Osteocyte (in vitro differentiated cells): Measurements from ENCODE around the gene ZNF430. TPM values are rescaled to one million over a fixed set of nuclear protein-coding genes. Genes with fewer than 3 reads are reported as not detected.

Experiments used
- DNase-seq: peaks from one replicate; pipeline ENCODE4 v3.0.0; 2021; ENCODE audit warnings: mixed read lengths; ENCODE audit not compliant: unreplicated experiment; ENCODE audit errors: extremely low spot score
- H3K27ac Mint-ChIP-seq: one replicate; pipeline ENCODE4 v1.8.0; 2021; ENCODE audit warnings: mild to moderate bottlenecking, mixed read lengths; ENCODE audit not compliant: unreplicated experiment
- H3K27me3 Mint-ChIP-seq: one replicate; pipeline ENCODE4 v1.8.0; 2021; ENCODE audit warnings: mixed read lengths; ENCODE audit not compliant: unreplicated experiment
- H3K36me3 Mint-ChIP-seq: one replicate; pipeline ENCODE4 v1.8.0; 2021; ENCODE audit warnings: mixed read lengths; ENCODE audit not compliant: unreplicated experiment
- H3K4me1 Mint-ChIP-seq: one replicate; pipeline ENCODE4 v1.8.0; 2021; ENCODE audit warnings: mixed read lengths; ENCODE audit not compliant: unreplicated experiment
- H3K4me3 Mint-ChIP-seq: one replicate; pipeline ENCODE4 v1.8.0; 2021; ENCODE audit warnings: mild to moderate bottlenecking, moderate library complexity, mixed read lengths; ENCODE audit not compliant: unreplicated experiment
- H3K9me3 Mint-ChIP-seq: one replicate; pipeline ENCODE4 v1.8.0; 2021; ENCODE audit warnings: mixed read lengths; ENCODE audit not compliant: unreplicated experiment
- CTCF ChIP-seq: fragments of 200-600 bp; sonication (generic); IDR thresholded peaks from 2 replicates; pipeline ENCODE4 v1.5.0; 2021; ENCODE audit warnings: antibody characterized with exemption, mild to moderate bottlenecking, moderate library complexity
- total RNA-seq: library from RNA; stranded (reverse); gene quantifications from 2 replicates; pipeline ENCODE4 v1.2.1, GENCODE V29; 2021

ZNF430 gene
- total RNA-seq, 1 donor from 2014 or later, result 13.3 TPM

GRCh38 chr19:21109116-21109515, 88.7 kb downstream of the ZNF430 start:
- H3K27ac Mint-ChIP-seq, result no peak overlapping the region
- H3K4me3 Mint-ChIP-seq, result no peak overlapping the region
- H3K4me1 Mint-ChIP-seq, result no peaks in the 10 kb centered on the region
- no peak for TF ChIP-seq CTCF
- H3K36me3 Mint-ChIP-seq, result peaks cover 20% of the 10 kb centered on the region
- peaks cover 8% of the 10 kb centered on the region for H3K9me3 Mint-ChIP-seq
- DNase-seq, result no peak
- H3K27me3 Mint-ChIP-seq, result no peaks in the 10 kb centered on the region

Other genes starting within 250 kb of the ZNF430 start
- gene ZNF66, start 244.4 kb upstream of the ZNF430 start, total RNA-seq, result 3.9 and 5.7 TPM in 2 replicates
- 4.8 and 6.2 TPM in 2 replicates for gene ZNF85, start 97.4 kb upstream of the ZNF430 start, total RNA-seq
- 7.5 and 7.9 TPM in 2 replicates for gene ZNF714, start 61.5 kb downstream of the ZNF430 start, total RNA-seq
- gene ZNF431, start 121.4 kb downstream of the ZNF430 start, total RNA-seq, result 9.8 and 11.3 TPM in 2 replicates